Activated T-helper 1 cell treated with anti-CD3 and anti-CD28 coated beads, Interleukin-2, amount 50 U/mL, for 16 hours (primary cell): Measurements from ENCODE around the gene CUL9.

Source experiments
- DNase-seq, 2 donors: peaks; one replicate each; pipeline ENCODE4 v3.0.0-alpha.2; 2020; ENCODE audit warnings: low read depth in 1 of 2, low spot score in 1 of 2

CUL9 gene

DNA sequence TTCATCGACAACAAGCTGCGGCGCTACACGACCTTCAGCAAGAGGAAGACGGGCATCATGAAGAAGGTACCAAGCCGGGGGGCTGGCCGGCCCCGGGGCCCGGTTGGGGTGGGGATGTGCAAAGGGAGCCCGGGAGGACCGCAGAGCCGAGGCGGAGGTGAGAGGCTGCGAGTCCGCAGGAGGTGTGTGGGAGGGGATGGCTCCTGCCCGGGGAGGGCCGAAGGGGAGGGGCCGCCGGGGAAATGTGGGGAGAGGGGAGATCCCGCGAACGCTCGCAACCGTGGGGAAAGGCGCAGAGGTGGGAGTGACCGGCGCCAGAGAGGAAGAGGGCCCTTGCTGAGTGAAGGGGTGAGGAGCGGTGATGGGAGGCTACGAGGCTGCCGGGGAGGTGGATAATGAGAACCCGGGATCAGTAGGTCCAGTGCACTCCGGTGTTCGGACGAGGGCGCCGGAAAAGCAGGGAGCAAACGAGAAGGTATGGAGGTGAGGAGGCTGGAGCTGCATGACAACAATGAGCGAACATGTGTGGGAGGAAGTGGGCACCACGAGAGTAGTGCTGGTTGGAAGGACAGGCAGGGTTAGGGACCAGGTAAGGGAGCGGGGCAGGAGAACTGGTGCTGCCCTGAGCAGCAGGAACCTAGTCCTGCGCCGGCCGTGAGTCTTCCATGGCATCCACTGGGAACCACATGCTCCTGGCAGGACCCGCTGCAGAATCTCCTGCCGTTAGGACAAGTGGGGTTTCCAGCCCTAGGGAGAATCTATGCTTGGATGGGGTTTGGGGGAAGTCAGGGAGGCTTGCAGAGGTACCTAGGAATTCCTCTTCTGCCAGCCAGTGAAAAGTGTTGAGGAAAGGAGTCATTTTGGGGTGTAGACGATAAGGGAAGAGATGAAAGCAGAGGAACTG, 9.6 kb upstream of the CUL9 start:
- DNase-seq, result peak in 1 of 2 donors; percentile 42

DNA sequence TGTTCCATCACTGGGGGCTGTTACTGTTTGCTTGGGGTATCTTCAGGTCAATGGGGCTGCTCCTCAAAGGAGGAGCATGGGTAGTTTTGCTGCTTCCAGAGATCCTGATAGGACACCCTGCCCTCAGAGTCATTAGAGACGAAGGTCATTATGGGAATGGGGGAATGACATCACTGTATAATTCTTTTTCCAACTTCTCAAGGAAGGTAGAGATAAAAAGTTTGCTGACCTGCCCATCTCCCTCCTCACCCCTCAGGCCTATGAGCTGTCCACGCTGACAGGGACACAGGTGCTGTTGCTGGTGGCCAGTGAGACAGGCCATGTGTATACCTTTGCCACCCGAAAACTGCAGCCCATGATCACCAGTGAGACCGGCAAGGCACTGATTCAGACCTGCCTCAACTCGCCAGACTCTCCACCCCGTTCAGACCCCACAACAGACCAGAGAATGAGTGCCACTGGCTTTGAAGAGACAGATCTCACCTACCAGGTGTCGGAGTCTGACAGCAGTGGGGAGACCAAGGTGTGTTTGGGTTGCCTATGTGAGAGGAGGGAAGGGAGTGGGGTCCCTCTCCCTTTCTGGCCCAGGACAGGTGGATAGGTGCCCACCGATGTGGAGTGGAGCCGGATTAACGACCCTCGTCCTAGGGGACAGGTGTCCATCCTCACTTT, 8.3 kb upstream of the CUL9 start:
- no peak for DNase-seq

DNA sequence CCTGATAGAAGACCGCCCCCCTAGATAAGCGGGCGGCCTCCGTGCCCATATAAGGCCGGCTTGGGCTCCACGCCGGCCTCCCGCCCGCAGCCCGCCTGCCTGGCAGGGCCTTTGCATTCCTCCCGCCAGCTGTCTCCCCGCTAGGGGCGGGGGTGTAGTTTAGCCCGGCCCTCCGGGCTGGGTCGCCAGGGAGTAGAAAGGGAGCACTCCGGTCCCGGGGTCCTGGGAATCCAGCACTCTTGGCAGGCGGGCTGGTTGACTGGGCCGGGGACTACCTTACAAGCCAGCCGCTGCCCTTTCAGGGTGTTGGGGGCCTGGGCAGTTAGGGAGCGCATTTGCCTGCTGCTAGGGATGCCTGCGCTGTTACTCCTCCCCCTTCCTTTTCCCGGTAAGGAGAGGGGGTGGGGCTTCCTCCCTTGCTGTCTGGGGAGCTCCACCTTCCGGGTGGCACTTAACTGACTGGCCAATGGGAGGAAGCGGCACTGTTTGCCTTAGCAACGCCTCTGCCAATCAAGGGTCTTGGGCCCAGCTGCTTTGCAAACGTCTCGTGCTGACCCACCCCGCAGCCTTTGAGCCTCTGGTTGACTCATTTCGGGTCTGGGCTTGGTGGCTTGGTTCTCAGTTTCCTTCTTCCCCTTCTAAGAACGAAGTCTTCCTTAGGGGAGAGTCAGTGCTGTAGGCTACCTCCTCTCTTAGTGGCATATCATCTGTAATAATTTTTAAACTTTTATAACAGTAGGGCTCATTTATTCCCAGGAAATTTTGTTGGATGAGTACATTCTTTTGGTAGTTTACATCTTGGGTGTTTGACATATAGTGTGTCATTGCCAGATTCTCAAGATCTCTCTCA, 7.5 kb upstream of the CUL9 start:
- peak; percentile 80 to 90 for DNase-seq

DNA sequence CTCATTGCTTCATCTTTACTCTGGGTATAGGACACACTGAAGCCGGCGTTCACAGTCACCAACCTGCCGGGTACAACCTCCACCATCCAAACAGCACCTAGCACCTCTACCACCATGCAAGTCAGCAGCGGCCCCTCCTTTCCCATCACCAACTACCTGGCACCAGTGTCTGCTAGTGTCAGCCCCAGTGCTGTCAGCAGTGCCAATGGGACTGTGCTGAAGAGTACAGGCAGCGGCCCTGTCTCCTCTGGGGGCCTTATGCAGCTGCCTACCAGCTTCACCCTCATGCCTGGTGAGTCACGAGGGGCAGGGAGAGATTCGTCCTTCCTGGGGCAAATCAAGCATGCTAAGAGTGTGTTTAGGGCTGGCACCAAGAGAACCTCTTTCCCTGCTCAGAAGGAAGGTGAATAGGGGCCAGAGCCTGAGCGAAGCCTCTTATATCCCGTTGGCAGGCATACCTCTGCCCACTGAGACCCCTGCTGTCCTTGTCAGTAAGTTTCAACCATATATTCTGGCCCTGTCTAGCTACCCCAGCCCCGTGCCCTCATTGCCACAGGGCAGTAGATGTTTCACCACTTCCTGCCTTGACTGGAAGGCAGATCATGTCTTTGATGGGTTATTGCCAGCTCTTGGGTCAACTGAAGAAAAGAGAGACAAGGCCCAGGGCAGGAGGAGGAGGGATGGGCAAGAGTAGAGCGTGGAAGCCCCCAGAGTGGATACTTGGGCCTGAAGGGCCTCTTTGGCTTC, 6.1 kb upstream of the CUL9 start:
- no peak for DNase-seq

DNA sequence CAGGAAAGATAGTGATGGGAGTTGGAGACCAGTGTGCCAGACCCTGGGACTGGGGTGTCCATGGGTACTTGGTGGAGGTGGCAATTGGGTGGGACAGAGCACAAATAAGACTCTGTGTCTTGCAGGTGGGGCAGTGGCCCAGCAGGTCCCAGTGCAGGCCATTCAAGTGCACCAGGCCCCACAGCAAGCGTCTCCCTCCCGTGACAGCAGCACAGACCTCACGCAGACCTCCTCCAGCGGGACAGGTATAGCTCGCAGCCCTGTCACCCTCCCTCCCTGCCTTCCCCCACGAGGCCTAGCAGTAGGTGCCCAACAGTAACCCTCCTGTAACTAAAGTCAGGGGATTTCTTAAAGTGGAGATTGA, 5.6 kb upstream of the CUL9 start:
- no peak for DNase-seq

DNA sequence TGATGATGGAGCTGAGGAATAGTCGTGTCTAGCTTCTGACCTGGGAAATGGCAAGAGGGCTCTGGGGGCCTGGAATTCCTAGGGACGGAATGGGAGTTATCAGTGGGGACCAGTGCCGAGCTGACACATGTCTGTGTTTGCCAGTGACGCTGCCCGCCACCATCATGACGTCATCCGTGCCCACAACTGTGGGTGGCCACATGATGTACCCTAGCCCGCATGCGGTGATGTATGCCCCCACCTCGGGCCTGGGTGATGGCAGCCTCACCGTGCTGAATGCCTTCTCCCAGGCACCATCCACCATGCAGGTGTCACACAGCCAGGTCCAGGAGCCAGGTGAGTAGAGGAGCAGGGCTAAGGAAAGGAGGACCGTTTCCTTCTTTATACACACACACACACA, 3.8 kb upstream of the CUL9 start:
- DNase-seq, result no peak

DNA sequence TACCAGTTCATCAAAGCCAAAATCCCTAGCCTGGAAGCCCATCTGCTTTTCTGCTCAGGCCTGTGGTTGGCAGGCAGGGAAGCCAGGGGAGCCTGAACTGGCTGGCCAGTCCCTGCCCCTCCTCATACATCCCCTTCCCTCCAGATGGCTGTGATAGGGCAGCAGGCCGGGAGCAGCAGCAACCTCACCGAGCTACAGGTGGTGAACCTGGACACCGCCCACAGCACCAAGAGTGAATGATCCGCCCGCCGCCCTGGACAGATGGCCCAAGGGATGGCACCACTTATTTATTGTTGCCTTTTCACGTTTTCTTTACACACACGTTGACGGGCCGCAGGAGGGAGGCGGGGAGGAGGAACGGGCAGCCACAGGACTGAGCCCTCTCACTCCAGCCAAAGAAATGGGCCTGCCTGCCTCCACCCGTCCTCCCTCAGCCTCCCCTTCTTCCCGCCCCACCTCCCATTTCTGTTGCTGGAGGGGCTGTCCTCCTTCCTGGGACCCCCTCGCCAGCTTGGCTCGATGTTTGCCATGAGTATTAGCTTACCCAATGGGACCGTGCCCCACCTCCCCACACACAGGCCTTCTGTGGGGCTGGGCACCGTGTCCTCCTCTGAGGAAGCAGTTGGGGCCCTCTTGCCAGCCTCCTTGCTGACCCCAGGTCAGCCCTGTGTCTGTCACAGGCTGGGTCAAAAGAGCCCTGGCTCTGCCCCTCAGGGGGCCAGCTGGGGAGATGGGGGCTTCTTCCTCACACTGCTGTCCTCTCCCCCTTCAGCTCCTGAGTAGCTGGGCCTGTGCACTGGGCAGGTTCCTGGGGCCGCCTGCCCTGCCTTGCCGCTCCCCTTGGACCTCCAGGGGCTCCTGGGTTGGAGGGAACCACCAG, 2.8 kb upstream of the CUL9 start:
- no peak for DNase-seq

DNA sequence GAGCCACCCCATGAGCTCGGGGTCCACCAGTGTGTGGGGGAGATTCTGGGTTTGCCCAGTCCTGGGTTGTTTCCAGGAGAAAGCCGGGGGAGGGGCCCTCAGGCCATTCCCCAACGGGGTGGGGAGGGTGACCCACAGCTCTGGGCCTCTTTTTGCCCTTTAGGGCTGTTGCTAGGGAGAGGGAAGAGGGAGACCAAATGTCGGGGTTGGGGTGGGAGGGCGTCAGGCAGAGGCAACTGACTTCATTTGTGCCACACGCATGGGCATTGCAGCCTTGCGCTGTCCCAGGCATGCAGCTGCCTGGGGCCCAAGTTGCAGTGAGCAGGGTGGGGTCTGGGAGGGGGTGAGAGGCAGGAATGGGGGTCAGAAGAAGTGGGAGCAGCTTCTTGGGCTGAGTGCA, 1.9 kb upstream of the CUL9 start:
- no peak for DNase-seq

DNA sequence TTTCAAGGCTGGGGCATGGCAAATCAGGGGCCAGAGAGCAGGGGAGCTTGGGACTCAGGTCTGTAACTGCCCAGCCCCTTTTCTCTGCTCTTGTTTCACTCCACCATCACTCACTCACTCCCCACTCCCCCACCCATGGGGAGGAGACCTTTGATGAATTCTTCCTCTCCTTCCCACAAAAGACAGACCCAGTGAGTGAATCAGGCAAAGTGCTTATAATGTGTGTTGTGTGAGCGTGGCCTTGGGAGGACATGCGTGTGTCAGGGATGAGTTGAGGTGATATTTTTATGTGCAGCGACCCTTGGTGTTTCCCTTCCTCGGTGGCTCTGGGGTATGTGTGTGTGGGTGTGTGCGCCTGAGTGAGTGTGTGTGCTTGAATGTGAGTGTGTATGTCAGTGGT, 1.0 kb upstream of the CUL9 start:
- DNase-seq, result no peak

DNA sequence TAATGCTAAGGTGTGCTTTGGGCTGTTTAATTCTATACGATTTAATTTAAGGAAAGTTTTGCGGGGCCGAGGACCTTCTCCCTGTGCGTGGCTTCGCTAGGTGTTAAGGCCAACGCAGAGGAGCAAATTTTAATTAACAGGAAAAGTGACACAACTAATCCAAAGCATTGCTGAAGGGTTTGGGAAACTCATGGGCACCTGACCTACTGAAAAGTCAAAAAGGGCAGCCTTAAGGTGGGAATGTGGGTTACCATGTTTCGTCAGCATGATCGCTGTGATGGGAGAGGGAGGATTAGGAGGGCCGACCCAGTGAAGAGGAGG, 415 bp upstream of the CUL9 start:
- no peak for DNase-seq

DNA sequence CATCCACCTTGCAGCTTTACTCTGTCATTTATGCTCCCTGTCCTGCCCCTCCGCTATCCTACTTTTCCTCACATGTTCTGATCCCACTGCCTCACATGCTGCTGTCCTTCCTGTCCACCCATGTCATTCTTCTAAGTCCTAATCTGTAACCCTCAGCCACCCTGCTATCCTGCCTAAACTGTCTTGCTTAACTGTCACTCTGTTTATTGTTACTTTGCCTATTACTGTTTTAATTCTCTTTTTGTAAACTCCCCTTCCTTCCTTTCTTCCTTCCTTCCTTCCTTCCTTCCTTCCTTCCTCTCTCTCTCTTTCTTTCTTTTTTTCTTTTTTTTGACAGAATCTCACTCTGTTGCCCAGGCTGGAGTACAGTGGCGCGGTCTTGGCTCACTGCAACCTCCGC, 1.4 kb downstream of the CUL9 start:
- DNase-seq, result no peak

DNA sequence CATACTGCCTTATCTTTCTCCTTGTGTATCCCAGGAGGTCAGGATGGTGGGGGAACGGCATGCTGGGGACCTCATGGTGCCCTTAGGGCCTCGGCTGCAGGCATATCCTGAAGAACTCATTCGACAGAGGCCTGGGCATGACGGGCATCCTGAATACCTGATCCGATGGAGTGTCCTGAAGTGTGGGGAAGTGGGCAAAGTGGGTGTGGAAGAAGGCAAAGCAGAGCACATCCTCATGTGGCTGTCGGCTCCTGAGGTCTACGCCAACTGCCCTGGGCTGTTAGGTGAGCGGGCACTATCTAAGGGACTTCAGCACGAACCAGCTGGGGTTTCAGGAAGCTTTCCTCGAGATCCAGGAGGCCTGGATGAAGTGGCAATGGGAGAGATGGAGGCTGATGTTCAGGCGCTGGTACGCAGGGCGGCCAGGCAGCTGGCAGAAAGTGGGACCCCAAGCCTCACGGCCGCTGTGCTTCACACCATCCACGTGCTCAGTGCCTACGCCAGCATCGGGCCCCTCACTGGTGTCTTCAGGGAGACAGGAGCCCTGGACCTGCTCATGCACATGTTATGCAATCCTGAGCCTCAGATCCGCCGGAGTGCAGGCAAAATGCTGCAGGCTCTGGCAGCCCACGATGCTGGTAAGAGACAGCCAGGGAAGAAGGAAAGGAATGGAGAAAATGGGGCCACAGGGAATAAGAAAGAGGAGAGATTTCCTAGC, 2.4 kb downstream of the CUL9 start:
- DNase-seq, result no peak

DNA sequence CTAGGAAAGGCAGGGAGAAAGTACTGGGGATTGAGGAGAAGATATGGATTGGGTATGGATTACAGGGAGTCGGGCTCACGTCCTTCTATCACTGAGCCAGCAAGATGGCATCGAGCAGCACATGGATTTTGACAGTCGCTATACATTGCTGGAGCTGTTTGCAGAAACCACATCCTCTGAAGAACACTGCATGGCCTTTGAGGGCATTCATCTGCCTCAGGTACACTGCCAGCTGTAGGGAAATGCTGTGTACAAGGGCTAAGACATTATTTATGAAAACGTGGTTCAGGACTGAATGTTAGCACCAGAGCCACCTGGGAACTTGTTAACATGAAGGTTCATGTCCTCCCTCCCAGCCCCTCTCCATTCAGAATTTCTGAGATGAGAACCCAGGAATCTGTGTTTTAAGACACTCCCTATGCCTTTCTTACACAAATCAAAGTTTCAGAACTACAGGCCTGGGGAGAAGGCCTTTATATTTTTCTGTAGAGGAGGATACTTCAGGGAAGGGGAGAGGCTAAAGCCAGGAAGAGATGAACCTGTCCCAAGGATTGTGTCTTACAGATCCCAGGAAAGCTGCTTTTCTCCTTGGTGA, 3.5 kb downstream of the CUL9 start:
- no peak for DNase-seq

DNA sequence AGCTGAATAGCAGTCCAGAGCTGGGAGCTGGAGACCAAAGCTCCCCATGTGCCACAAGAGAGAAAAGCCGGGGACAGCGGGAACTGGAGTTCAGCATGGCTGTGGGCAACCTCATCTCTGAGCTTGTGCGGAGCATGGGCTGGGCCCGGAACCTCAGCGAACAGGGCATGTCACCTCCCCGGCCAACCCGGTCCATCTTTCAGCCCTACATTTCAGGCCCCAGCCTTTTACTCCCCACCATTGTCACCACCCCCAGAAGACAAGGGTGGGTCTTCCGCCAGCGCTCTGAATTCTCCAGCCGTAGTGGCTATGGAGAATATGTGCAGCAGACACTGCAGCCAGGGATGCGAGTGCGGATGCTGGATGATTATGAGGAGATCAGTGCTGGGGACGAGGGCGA, 4.0 kb downstream of the CUL9 start:
- no peak for DNase-seq

DNA sequence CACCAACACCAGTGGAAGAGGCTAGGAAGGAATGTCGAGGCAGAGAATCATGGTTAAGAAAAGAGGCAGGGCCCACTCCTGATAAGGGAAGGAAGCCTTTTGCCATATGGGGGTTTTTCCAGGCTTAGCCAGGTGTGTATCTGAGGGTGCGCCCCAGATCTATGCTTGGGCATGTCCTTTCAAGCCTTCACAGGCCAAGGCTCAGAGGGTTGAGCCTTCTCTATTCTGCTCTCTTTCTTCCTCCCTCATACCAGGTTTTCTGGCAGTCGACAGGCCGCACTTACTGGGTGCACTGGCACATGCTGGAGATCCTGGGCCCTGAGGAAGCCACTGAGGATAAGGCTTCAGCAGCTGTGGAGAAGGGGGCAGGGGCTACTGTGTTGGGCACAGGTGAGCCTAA, 4.7 kb downstream of the CUL9 start:
- no peak for DNase-seq

DNA sequence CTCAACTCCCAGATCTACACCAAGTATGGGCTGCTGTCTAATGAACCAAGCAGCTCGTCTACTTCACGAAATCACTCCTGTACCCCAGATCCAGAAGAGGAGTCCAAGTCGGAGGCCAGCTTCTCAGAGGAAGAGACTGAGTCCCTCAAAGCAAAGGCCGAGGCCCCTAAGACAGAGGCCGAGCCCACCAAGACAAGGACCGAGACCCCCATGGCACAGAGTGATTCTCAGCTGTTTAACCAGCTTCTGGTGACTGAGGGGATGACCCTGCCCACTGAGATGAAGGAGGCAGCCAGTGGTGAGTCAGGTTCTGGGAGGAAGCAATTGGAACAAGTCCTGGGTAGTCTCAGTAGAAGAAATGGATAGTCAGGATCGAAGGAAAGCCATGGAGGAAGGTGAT, 5.8 kb downstream of the CUL9 start:
- DNase-seq, result no peak

DNA sequence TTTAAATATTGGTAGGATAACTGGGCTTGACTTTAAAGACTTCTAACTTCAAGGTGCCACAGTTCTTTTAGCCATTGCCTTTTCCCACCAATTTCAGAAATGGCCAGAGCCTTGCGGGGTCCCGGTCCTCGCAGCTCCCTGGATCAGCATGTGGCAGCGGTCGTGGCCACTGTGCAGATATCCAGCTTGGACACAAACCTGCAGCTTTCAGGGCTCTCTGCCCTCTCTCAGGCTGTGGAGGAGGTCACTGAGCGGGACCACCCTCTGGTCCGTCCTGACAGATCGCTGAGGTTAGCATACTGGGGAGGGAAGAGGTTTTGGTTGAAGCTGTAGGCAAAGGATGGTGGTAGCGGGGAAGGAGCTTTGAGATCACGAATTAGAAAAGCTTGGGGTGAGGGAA, 6.4 kb downstream of the CUL9 start:
- DNase-seq, result no peak

DNA sequence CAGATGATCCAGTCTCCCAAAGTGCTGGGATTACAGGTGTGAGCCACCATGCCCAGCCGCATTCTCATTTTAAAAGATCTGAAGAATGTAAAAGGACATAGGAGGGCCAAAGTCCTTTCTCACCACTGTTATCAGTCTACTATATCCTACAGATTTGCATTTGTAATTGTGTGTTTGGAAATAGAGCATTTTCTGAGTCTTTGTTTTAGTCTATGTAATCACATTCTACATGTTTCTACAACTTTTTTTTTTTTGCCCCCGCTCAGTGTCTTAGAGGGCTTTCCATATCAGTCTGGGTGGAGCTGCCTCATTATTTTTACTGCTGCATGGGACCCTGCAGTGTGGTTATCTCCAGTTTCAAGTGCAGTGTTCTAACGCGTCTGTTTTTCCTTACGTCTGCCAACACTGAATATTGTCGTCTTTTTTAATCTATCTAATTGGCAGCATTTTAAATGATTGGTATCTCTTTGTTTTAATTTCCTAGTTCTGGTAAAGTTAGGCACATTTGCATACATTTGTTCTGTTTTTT, 7.8 kb downstream of the CUL9 start:
- DNase-seq, result no peak

DNA sequence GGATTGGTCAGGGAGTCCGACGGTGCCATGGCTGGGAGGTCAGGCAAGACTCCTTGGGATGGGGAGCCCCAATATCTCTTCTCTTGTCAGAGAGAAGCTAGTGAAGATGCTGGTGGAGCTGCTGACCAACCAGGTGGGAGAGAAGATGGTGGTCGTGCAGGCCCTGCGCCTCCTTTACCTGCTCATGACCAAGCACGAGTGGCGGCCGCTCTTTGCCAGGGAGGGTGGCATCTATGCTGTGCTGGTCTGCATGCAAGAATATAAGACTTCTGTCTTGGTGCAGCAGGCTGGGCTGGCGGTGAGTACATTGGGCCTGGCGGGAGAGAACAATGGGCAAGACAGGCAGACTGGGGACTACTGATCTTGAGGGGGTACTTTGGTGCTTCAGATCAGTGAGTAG, 10.9 kb downstream of the CUL9 start:
- DNase-seq, result no peak
